ENCODE results near the gene NFIX. TPM values are rescaled to one million over a fixed set of nuclear protein-coding genes. Genes with fewer than 3 reads are reported as not detected.

Gene NFIX
- polyA plus RNA-seq, 3 donors = 0.25 to 3.7 (median 0.90) TPM

- intact Hi-C loops (cut with micrococcal nuclease) = loop anchor here in 1 of 2 donors (2.0 to 10.0 kb wide), 2 partner anchors 119 to 301 kb away; partner anchors contain the start of gene JUNB
Measured at GRCh38 chr19:13095934-13096927, 101.0 kb downstream of the NFIX start.

More at GRCh38 chr19:13095934-13096927, 101.0 kb downstream of the NFIX start:
- Histone ChIP-seq H3K79me2 (ENCODE audit: insufficient read depth, low read length) (peaks cover 46% of the 10 kb centered on the region), H3K4me2 (replicated peaks; ENCODE audit: extremely low read depth, low read length, poor library complexity, severe bottlenecking) (peak overlapping the region; percentile 100), H3K9me3 (replicated peaks in 1 of 2; ENCODE audit: control insufficient read depth in 1 of 2, insufficient read depth in 1 of 2, low read length in 2 of 2) (no peaks in the 10 kb centered on the region), H3K4me1 (ENCODE audit: control insufficient read depth in 1 of 2, insufficient read depth in 2 of 2, low read length in 2 of 2) (peaks cover 50 to 65% of the 10 kb centered on the region in 2 donors), H3K27me3 (ENCODE audit: control insufficient read depth in 2 of 2, insufficient read depth in 2 of 2, low read length in 2 of 2) (no peaks in the 10 kb centered on the region), H3K9ac (ENCODE audit: insufficient read depth, low read length, poor library complexity, severe bottlenecking) (peak overlapping the region; percentile 86), H2AFZ (ENCODE audit: insufficient read depth, low read depth, low read length, poor library complexity, severe bottlenecking) (peak overlapping the region; percentile 72), H4K20me1 (ENCODE audit: insufficient read depth, low read length) (peaks cover 12% of the 10 kb centered on the region), H3K4me3 (replicated peaks in 1 of 3; ENCODE audit: low read depth in 2 of 3, low read length in 3 of 3) (peak overlapping the region; percentile 50 to 84 (median 78)), H3K27ac (ENCODE audit: low read depth in 1 of 2, low read length in 2 of 2) (peak overlapping the region; percentile 90 to 98), H3K36me3 (replicated peaks in 1 of 2; ENCODE audit: control insufficient read depth in 1 of 2, insufficient read depth in 2 of 2, low read length in 2 of 2) (peaks cover 3 to 11% of the 10 kb centered on the region in 2 donors)
- peak overlapping the region; percentile 87 to 96 for H3K4me3 Mint-ChIP-seq
- peaks cover 7 to 9% of the 10 kb centered on the region in 2 donors for H3K36me3 Mint-ChIP-seq
- H3K9me3 Mint-ChIP-seq = no peaks in the 10 kb centered on the region
- peaks cover 42% of the 10 kb centered on the region for H3K4me1 Mint-ChIP-seq
- whole genome bisulfite sequencing (ENCODE audit: insufficient coverage) = under 1% methylated on average over 31 of the region's 44 CpGs
- peaks cover 1 to 5% (median 1%) of the 10 kb centered on the region in 3 donors for H3K27me3 Mint-ChIP-seq (ENCODE audit: low read depth in 3 of 3)
- TF ChIP-seq CTCF (IDR thresholded peaks at IDR 0.05) = peak; percentile 62
- peak overlapping the region; percentile 87 to 98 (median 93) for H3K27ac Mint-ChIP-seq
- peak in 2 of 3 donors; percentile 50 to 57 for DNase-seq
